SJCRH30 (cell line): ENCODE results near the gene RALBP1. TPM values are rescaled to one million over a fixed set of nuclear protein-coding genes. Genes with fewer than 3 reads are reported as not detected.

Experiments used
- DNase-seq, 2 experiments: peaks; one replicate each; pipeline ENCODE4 v3.0.0-alpha.2; 2015 to 2020
- H3K27ac ChIP-seq: fragments of 250-450 bp; sonication (Bioruptor Pico); 2 replicates; pipeline ENCODE4 v1.5.1; 2020; ENCODE audit warnings: mild to moderate bottlenecking, moderate library complexity
- H3K27me3 ChIP-seq: fragments of 250-450 bp; sonication (Bioruptor Pico); 2 replicates; pipeline ENCODE4 v1.5.1; 2020; ENCODE audit warnings: mild to moderate bottlenecking, moderate library complexity
- H3K36me3 ChIP-seq: fragments of 250-450 bp; sonication (Bioruptor Pico); 2 replicates; pipeline ENCODE4 v1.5.1; 2020; ENCODE audit warnings: mild to moderate bottlenecking, moderate library complexity
- H3K4me1 ChIP-seq: fragments of 250-450 bp; sonication (Bioruptor Pico); 2 replicates; pipeline ENCODE4 v1.5.1; 2020; ENCODE audit warnings: mild to moderate bottlenecking, moderate library complexity
- H3K4me3 ChIP-seq: fragments of 250-450 bp; sonication (Bioruptor Pico); 2 replicates; pipeline ENCODE4 v1.5.1; 2020; ENCODE audit warnings: mild to moderate bottlenecking, moderate library complexity
- H3K9me3 ChIP-seq: fragments of 250-450 bp; sonication (Bioruptor Pico); replicated peaks from 2 replicates; pipeline ENCODE4 v1.5.1; 2020; ENCODE audit warnings: mild to moderate bottlenecking, moderate library complexity
- total RNA-seq: library from RNA; depleted of rRNA; stranded (reverse); fragments of >200 nt; shearing (Covaris generic); gene quantifications from 2 replicates; pipeline ENCODE4 v1.2.3, GENCODE V29; 2014

RALBP1 gene
- total RNA-seq, 1 experiment from 2014 or later = 34.7 TPM

DNA sequence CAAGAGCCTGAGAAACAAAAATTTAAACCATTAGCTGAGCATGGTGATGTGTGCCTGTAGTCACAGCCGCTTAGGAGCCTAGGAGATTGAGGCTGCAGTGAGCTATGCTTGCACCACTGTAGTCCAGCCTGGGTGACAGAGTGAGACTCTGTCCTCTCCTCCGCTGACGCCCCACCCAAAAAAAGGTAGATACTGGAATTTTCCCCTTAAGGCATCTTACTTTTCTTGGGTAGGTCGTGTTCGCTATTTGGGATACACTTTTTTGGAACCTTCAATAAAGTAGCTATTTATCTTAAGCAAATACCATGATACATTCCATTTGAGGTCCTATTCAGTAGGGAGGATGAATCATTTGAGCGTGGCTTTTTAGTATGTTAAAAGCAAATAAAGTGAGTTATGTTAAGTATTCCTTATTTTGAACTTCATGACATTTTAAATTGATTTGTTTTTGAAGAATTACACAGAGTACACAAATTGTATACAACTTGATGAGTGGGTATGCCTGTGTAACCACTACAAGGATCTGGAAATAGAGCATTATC lies 38.7 kb downstream of the RALBP1 start:
- Histone ChIP-seq H3K4me1 (no peaks in the 10 kb centered on the region), H3K27ac (no peak overlapping the region), H3K36me3 (peaks cover 2% of the 10 kb centered on the region; the same call in 1 of the 2 replicates), H3K27me3 (no peaks in the 10 kb centered on the region), H3K4me3 (no peak overlapping the region), H3K9me3 (no peaks in the 10 kb centered on the region)
- DNase-seq = no peak

DNA sequence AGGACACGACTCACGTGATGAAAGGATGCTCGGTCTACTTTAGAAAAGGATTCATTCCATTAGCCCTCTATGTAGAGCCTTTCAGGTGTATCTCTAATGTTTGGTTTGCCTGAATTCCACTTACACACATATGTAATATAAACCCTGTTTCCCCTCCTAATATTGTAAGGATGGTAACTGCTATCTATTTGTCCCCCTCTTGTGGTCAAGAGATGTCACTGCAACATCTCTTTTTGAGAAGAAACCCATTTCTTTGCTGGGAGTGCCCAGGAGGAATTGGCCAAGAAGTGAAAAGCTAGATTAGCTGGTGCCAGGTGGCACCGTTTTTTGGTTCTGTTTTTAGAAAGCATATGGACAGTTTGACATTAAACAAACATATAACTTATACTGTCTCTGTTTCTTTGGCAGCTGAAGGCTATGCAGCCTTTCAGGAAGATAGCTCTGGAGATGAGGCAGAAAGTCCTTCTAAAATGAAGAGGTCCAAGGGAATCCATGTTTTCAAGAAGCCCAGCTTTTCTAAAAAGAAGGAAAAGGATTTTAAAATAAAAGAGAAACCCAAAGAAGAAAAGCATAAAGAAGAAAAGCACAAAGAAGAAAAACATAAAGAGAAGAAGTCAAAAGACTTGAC lies 41.2 kb downstream of the RALBP1 start:
- DNase-seq = peak; percentile 8 to 56
- Histone ChIP-seq H3K27me3 (no peaks in the 10 kb centered on the region), H3K36me3 (peaks cover 2% of the 10 kb centered on the region; the same call in 1 of the 2 replicates), H3K27ac (no peak overlapping the region), H3K9me3 (no peaks in the 10 kb centered on the region), H3K4me1 (no peaks in the 10 kb centered on the region), H3K4me3 (no peak overlapping the region)

DNA sequence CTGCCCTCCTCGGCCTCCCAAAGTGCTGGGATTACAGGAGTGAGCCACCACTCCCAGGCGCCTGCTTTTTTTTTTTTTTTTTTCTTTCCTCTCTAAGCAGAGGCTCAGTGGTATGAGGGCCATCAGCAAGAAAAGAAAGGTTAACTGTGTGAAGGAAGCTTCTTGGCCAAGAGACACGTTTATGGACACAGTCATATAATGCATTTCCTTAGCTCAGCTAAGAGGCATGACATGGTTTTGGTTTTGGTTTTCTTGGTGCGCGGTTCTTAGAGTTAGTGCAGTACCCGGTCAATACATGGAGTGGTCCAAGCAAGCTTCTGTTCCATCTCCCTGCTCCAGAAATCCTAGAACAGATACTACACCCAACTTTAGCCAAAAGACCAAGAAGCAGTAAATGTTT lies 42.6 kb downstream of the RALBP1 start:
- H3K36me3 ChIP-seq = peaks cover 2% of the 10 kb centered on the region; the same call in 1 of the 2 replicates
- DNase-seq = no peak
- no peaks in the 10 kb centered on the region for H3K4me1 ChIP-seq
- H3K9me3 ChIP-seq = no peaks in the 10 kb centered on the region
- H3K27ac ChIP-seq = no peak overlapping the region
- no peaks in the 10 kb centered on the region for H3K27me3 ChIP-seq
- H3K4me3 ChIP-seq = no peak overlapping the region

DNA sequence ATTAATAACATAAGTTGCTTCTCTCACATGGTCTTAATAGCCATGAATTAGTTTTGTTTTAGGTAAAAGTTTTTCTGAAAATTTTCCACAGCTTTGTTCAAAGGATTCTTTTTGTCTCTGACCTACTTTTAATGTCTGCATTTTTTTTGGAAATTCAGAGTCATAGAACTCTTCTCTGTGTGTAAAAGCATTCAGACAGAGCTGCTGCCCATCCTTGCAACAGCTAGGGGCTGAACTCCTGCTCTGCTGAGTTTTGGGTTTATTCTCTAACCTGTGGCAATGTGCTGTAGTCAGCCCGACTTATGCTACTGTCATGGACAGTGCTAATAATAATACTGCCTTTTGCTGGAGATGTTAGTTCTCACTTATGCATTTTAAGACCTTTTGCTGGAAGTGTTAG lies 44.1 kb downstream of the RALBP1 start:
- no peaks in the 10 kb centered on the region for H3K27me3 ChIP-seq
- H3K4me1 ChIP-seq = no peaks in the 10 kb centered on the region
- no peaks in the 10 kb centered on the region for H3K36me3 ChIP-seq
- no peaks in the 10 kb centered on the region for H3K9me3 ChIP-seq
- DNase-seq = no peak
- H3K4me3 ChIP-seq = no peak overlapping the region
- no peak overlapping the region for H3K27ac ChIP-seq

DNA sequence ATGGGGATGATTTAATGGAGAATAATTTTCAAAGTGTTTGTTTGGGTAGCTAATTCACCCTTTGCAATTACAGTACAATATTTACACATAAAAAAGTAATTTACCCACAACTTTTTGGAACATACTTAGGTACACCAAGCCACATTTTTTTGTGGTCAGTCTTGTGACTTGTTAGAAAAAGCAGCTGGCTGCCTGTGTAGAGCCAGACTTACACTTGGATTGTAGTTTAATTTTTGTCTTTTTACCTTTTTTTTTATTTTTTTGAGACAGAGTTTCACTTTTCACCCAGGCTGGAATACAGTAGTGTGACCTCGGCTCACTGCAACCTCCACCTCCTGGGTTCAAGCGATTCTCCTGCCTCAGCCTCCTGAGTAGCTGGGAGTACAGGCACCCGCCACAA lies 45.4 kb downstream of the RALBP1 start:
- Histone ChIP-seq H3K36me3 (no peaks in the 10 kb centered on the region), H3K4me3 (no peak overlapping the region), H3K4me1 (no peaks in the 10 kb centered on the region), H3K27me3 (no peaks in the 10 kb centered on the region), H3K27ac (no peak overlapping the region), H3K9me3 (no peaks in the 10 kb centered on the region)
- no peak for DNase-seq

DNA sequence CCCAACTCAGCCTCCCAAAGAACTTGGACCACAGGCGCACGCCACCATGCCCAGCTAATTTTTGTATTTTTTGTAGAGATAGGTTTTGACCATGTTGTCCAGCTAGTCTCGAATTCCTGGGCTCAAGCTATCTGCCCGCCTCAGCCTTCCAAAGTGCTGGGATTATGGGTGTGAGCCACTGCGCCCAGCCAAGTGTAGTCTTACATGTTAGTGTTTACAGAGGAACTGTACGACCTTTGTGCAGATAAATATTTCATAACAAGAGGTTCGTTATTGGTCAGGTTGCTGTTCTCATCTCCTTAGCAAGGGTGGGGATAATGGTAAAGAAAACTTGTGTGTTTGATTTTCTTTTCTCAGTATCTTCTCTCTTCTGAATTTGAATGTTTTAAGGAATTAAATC lies 46.5 kb downstream of the RALBP1 start:
- Histone ChIP-seq H3K27me3 (no peaks in the 10 kb centered on the region), H3K36me3 (no peaks in the 10 kb centered on the region), H3K27ac (no peak overlapping the region), H3K4me1 (no peaks in the 10 kb centered on the region), H3K9me3 (no peaks in the 10 kb centered on the region), H3K4me3 (no peak overlapping the region)
- DNase-seq = no peak

DNA sequence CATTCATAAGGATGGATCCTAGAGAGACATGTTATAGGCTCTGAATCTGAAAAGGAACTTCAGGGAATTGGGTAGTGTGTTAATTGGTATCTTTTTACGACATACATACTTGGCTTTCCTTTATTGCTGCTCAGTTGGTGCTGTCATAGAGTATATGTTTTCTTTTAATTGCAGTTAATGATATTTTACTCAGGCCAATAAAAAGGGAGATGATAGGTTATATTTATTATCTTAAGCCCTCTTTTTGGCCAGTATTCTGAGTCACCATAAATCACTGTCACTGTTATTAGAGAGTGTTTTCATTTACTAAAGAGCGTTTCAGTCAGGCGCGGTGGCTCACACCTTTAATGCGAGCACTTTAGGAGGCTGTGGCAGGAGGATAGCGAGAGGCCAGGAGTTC lies 47.6 kb downstream of the RALBP1 start:
- Histone ChIP-seq H3K9me3 (no peaks in the 10 kb centered on the region), H3K27ac (no peak overlapping the region), H3K27me3 (no peaks in the 10 kb centered on the region), H3K4me3 (no peak overlapping the region), H3K36me3 (no peaks in the 10 kb centered on the region), H3K4me1 (no peaks in the 10 kb centered on the region)
- no peak for DNase-seq

DNA sequence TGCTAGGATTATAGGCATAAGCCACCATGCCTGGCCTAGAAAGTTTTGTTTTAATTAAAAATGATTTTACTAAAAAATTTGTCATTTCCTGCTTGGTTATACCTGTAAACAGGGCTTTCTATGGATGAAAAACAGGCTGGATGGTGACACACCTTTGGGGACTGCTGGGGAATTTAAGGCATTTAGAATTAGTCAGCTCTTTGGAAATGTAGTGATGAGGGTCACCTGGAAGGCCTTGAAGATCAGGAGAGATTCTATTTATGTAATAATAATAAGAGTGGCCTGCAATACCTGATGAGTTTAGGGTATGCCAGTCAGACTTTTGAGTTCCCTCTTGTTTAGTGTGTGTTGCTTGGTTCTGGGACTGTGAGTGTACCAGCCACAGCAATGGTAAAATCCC lies 51.1 kb downstream of the RALBP1 start:
- H3K36me3 ChIP-seq = no peaks in the 10 kb centered on the region; the same call in 1 of the 2 replicates
- H3K4me1 ChIP-seq = no peaks in the 10 kb centered on the region
- DNase-seq = no peak
- H3K4me3 ChIP-seq = no peak overlapping the region
- no peaks in the 10 kb centered on the region for H3K27me3 ChIP-seq
- no peaks in the 10 kb centered on the region for H3K9me3 ChIP-seq
- H3K27ac ChIP-seq = no peak overlapping the region

DNA sequence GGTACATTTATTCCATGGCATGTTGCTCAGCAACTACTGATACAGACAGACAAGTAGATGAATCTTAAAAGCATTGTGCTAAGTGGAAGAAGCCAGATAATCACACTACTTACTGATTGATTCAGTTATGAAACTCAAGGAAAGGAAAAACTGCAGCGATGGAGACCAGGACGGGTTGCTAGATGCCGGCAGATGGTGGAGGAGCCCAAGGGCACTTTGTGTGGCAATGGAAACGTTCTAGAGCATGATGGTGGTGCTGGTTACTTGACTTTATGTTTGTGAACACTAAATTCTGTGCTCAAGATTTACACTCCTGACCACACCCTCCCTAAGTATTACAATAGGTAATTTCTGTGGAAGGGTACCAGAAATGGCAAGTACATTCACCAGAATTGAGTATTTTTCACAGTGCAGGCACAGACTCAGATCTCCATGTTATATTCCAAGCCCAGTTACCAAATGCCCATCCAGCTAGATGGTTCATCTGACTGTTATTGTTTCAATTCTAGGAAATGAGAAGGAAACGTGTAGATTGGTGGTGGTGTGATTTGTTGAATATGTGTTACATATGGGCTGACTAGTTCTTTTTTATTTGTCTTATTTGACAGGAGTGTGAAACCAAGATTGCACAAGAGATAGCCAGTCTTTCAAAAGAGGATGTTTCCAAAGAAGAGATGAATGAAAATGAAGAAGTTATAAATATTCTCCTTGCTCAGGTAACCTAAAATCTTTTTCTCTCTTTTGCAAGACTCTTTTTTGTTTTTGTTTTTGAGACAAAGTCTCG lies 55.1 kb downstream of the RALBP1 start:
- H3K9me3 ChIP-seq = no peaks in the 10 kb centered on the region
- H3K36me3 ChIP-seq = no peaks in the 10 kb centered on the region; the same call in 1 of the 2 replicates
- no peak overlapping the region for H3K27ac ChIP-seq
- no peaks in the 10 kb centered on the region for H3K27me3 ChIP-seq
- no peaks in the 10 kb centered on the region for H3K4me1 ChIP-seq
- DNase-seq = no peak
- no peak overlapping the region for H3K4me3 ChIP-seq

DNA sequence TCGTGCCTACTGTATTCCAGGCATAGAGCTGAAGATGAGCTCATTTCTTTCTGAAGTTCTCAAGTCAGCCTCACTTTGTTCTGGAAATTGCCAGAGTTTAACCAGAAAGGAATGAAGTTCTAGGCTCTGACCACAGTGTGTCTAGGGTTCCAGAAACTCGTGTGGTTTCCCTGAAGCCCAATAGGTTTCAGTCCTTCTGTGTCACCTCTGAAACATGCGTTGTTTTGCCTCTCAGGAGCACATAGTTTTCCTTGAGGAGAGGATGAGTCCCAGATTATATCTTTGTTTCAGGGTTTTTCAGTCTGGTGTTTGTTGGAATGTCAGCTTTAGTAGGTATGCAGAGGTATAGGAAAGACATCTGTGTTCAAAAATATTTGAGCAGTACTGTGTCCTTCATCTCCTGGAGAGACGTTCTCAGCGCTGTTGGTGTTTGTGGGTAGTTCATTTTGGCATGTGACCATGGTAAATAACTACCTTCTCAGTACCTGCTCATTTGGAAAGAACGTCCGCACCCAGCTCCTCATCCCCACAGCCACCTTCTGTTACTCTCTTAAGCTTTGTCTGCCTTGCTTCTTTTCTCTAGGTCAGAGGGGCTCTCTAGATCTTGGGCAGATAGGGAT lies 56.6 kb downstream of the RALBP1 start:
- no peaks in the 10 kb centered on the region; the same call in 1 of the 2 replicates for H3K36me3 ChIP-seq

DNA sequence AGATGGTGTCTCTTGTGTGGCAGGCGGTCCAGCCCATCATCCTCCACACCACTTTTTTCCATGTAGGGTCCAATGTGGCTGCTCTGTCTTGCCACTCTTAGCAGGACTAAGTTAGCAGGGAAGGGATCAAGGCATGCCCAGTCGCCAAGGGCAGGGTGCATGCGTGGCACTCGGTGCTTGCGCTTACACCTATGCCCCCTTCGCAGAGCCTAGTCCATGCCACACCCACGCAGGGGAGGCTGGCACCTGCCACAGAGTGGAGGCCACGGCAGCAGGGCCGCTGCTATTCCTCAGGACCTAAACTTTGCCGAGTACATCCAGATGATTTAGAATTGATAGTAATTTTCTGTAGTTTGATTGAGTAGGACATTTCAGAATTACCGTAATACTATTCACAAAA lies 59.5 kb downstream of the RALBP1 start:
- Histone ChIP-seq H3K4me1 (no peaks in the 10 kb centered on the region), H3K9me3 (no peaks in the 10 kb centered on the region), H3K4me3 (no peak overlapping the region), H3K36me3 (no peaks in the 10 kb centered on the region), H3K27me3 (no peaks in the 10 kb centered on the region), H3K27ac (no peak overlapping the region)
- no peak for DNase-seq

More for the DNA sequence above, 56.6 kb downstream of the RALBP1 start:
- H3K27ac ChIP-seq = no peak overlapping the region
- H3K27me3 ChIP-seq = no peaks in the 10 kb centered on the region
- no peaks in the 10 kb centered on the region for H3K9me3 ChIP-seq
- no peaks in the 10 kb centered on the region for H3K4me1 ChIP-seq
- DNase-seq = no peak
- no peak overlapping the region for H3K4me3 ChIP-seq

DNA sequence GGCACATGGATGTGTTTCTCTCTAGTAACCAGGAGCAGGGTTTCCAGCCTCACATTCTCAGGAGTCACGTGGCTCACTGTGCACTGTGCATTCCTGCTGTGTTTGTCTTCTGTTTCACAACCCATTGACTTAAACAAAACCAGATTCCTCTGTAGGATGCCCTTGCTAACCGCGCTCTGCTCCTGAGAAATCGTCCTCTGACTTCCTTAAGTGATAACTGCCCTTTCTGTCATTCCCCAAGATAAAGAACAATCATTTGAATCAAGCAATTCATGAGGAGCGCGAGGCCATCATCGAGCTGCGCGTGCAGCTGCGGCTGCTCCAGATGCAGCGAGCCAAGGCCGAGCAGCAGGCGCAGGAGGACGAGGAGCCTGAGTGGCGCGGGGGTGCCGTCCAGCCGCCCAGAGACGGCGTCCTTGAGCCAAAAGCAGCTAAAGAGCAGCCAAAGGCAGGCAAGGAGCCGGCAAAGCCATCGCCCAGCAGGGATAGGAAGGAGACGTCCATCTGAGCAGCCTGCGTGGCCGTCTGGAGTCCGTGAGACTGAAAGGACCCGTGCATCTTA lies 60.2 kb downstream of the RALBP1 start:
- H3K9me3 ChIP-seq = no peaks in the 10 kb centered on the region
- H3K4me1 ChIP-seq = no peaks in the 10 kb centered on the region
- H3K4me3 ChIP-seq = no peak overlapping the region
- no peaks in the 10 kb centered on the region for H3K27me3 ChIP-seq
- no peaks in the 10 kb centered on the region for H3K36me3 ChIP-seq
- DNase-seq = no peak
- H3K27ac ChIP-seq = no peak overlapping the region

DNA sequence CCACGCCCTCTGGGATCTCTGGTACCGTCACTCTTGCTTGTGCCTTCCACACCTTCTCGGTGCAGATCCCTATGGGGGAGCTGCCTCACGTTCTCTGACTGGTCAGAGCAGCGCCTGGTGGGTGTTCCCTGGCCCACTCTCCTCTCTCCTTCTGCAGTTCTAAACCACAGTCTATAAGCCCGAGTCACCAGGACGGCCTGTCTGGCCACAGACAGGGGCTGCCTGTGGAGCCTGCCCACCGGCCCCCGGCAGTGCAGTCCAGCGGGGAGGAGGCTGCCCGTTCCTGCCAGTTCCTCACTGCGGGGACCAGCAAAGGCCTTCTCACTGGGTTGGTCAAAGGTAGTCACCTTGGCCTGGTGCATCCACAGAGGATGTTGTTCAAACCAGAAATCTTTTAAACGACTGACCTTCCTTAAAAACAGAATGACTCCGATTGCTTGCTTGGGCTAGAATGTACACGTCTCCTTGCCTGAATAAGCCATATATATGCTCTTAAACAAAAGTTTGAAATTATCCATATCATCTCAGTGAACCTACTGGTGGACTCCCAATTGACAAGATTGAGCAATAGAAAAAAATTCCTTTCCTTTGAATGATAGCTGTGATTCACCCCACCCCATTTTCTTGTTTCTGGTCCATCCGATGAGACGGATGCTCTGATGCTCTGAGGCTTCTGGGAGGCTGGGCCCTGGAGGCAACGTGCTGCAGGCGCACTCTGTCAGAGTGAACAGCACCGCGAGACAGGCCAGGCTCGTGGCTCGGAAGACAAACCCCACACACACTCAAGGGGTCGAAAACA lies 61.2 kb downstream of the RALBP1 start:
- Histone ChIP-seq H3K4me3 (no peak overlapping the region), H3K27ac (no peak overlapping the region), H3K27me3 (no peaks in the 10 kb centered on the region), H3K9me3 (no peaks in the 10 kb centered on the region), H3K4me1 (no peaks in the 10 kb centered on the region), H3K36me3 (no peaks in the 10 kb centered on the region)
- DNase-seq = no peak

DNA sequence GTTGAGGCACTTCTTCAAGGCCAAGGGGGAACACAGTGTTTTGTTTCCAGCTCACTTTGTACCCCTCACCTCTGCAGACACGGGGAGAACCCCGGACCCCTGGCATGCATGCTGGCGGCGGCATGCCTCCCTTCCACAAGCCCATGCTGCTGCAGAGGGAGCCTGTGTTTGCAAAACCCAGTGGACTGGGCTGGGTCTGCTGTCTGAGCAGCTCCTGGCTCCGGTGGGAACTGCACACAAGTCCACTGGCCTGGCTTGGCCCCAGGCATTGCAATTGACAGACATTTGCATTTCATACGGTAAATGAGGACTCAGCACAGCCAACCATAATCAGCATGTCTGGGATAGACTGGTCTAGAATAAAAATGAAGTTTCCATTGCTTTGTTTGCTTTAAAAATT lies 62.4 kb downstream of the RALBP1 start:
- Histone ChIP-seq H3K27me3 (no peaks in the 10 kb centered on the region), H3K27ac (no peak overlapping the region), H3K9me3 (no peaks in the 10 kb centered on the region), H3K36me3 (no peaks in the 10 kb centered on the region), H3K4me3 (no peak overlapping the region), H3K4me1 (no peaks in the 10 kb centered on the region)
- no peak for DNase-seq
